Erythroblast (primary cell): ENCODE results near the gene RPS6KA2.

Source experiments
- GATA1 ChIP-seq: IDR thresholded peaks from 2 replicates; pipeline ENCODE4 v1.6.1; 2011; ENCODE audit warnings: low read depth, mild to moderate bottlenecking, control low read depth, low read length, moderate library complexity
- POLR2A ChIP-seq: IDR thresholded peaks from 2 replicates; pipeline ENCODE4 v1.6.1; 2011; ENCODE audit warnings: mild to moderate bottlenecking, low read length

DNA sequence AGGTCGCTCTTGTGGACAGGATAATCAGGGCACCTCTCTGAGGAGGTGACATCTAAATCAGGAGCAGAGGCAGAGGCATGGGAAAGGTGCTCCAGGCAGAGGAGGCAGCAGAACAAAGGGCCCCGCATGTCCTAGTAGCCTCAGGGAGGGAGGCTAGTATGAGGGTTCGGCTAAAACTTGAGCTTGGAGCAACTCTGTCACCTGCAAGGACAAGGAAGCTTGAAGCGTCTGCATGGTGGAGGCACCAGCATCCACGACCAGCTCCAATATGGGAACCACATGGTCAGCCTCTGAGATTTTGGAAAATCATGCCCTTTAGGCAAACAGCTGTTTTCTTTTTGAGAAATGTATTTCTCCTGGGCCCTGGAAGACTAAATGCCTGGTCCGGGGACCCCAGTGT, 231.3 kb downstream of the RPS6KA2 start:
- TF ChIP-seq POLR2A, result no peak
- TF ChIP-seq GATA1, result no peak
